Mammary epithelial cell (primary cell): ENCODE data around the gene PYHIN1.

Experiments
- EZH2 ChIP-seq: IDR thresholded peaks from 2 replicates; pipeline ENCODE4 v1.6.1; 2012; ENCODE audit warnings: low read length, inconsistent platforms, borderline replicate concordance
- TF ChIP-seq, protein P1 (sequence below), 2 donors: IDR thresholded peaks in 1 of 2; conservative IDR thresholded peaks in 1 of 2; 2 replicates each; pipeline ENCODE4 v1.5.1; 2011 to 2012; ENCODE audit warnings: inconsistent platforms in 2 of 2, low read length in 2 of 2, mild to moderate bottlenecking in 2 of 2, control low read depth in 1 of 2, low read depth in 1 of 2; ENCODE audit not compliant: insufficient read depth in 1 of 2; ENCODE audit errors: extremely low read depth in 1 of 2

DNA sequence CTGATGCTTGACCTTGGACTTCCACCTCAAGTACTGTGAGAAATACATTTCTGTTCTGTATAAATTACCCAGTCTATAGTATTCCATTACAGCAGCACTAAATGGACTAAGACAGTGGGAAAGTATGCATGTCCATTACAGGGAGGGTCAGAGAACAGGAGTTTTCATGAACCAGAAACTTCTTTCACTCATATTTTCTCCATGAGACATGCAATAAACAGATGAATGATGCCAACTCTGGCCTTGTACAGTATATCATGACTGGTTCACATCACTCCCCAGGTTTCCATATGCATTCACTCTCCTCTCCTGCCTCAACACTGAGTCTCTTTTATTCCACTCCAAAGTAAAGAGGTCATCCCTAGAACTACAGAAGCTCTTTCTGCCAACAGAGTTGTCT, 73.8 kb downstream of the PYHIN1 start:
- TF ChIP-seq, protein P1, sequence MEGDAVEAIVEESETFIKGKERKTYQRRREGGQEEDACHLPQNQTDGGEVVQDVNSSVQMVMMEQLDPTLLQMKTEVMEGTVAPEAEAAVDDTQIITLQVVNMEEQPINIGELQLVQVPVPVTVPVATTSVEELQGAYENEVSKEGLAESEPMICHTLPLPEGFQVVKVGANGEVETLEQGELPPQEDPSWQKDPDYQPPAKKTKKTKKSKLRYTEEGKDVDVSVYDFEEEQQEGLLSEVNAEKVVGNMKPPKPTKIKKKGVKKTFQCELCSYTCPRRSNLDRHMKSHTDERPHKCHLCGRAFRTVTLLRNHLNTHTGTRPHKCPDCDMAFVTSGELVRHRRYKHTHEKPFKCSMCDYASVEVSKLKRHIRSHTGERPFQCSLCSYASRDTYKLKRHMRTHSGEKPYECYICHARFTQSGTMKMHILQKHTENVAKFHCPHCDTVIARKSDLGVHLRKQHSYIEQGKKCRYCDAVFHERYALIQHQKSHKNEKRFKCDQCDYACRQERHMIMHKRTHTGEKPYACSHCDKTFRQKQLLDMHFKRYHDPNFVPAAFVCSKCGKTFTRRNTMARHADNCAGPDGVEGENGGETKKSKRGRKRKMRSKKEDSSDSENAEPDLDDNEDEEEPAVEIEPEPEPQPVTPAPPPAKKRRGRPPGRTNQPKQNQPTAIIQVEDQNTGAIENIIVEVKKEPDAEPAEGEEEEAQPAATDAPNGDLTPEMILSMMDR (conservative IDR thresholded peaks at IDR 0.05 in 1 of 2, IDR thresholded peaks at IDR 0.05 in 1 of 2; ENCODE audit: extremely low read depth in 1 of 2, insufficient read depth in 1 of 2, low read depth in 1 of 2, low read length in 2 of 2): no peak
- no peak for TF ChIP-seq EZH2
